ENCODE data around the gene YWHAB.
"Not testable (repeated sequence)": the region's sequence is repeated elsewhere in the genome, so short reads cannot be mapped to it uniquely, and the experiment has no call there.

The YWHAB gene

DNA sequence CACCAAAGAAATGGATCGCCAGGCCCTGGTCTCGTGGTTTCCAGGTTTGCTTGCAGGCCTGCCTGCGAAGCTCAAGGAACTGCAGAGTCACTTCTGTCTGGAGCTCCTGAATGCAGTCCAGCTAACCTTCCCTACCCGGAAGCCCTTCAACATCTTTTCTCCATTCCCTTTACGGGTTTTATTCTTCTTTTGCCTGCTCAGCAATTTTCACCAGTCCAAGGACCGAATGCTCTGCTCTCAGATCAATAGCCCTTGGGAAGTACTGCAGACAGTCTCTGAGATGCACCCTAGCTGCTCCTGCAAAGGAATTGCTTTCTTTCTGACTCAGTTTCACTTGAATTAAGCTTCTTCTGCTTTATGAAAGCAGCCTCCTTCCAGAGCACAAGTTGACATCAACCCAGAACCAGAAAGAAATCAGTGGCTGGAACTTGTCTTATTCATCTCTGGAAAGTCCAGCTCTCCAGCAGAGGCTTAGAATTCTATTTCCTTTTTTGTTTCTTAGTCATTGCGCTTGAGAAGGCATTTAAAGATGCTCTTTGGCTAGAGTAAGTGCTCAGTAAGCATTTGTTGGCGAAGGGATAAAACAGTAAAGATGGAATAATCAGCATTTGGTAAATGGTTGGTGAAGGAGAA is 18.7 kb upstream of the YWHAB start:
- TF ChIP-seq, protein P1, sequence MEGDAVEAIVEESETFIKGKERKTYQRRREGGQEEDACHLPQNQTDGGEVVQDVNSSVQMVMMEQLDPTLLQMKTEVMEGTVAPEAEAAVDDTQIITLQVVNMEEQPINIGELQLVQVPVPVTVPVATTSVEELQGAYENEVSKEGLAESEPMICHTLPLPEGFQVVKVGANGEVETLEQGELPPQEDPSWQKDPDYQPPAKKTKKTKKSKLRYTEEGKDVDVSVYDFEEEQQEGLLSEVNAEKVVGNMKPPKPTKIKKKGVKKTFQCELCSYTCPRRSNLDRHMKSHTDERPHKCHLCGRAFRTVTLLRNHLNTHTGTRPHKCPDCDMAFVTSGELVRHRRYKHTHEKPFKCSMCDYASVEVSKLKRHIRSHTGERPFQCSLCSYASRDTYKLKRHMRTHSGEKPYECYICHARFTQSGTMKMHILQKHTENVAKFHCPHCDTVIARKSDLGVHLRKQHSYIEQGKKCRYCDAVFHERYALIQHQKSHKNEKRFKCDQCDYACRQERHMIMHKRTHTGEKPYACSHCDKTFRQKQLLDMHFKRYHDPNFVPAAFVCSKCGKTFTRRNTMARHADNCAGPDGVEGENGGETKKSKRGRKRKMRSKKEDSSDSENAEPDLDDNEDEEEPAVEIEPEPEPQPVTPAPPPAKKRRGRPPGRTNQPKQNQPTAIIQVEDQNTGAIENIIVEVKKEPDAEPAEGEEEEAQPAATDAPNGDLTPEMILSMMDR (IDR thresholded peaks at IDR 0.05; ENCODE audit: control insufficient read depth, extremely low read depth, insufficient read depth) = no peak
- no peak overlapping the region for H3K4me3 ChIP-seq (ENCODE audit: low read depth, low read length)
- no peak for DNase-seq (ENCODE audit: low read depth)

DNA sequence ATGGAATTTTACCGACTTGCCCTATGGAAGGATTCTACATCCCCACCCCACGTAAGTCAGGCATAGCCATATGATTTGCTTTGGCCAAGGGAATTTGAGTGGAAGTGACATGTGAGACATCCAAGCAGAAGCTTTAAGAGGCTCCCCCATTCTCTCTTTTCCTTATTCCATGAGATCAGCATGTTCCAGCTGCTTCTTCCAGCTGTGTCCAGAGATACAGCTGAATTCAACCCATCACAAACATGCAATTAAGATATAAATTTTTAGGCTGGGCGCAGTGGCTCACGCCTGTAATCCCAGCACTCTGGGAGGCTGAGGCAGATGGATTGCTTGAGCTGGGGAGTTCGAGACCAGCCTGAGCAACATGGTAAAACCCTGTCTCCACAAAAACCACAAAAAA is 16.0 kb upstream of the YWHAB start:
- DNase-seq (ENCODE audit: low read depth) = no peak
- no peak overlapping the region for H3K4me3 ChIP-seq (ENCODE audit: low read depth, low read length)
- TF ChIP-seq, protein P1 (IDR thresholded peaks at IDR 0.05; ENCODE audit: control insufficient read depth, extremely low read depth, insufficient read depth) = no peak

DNA sequence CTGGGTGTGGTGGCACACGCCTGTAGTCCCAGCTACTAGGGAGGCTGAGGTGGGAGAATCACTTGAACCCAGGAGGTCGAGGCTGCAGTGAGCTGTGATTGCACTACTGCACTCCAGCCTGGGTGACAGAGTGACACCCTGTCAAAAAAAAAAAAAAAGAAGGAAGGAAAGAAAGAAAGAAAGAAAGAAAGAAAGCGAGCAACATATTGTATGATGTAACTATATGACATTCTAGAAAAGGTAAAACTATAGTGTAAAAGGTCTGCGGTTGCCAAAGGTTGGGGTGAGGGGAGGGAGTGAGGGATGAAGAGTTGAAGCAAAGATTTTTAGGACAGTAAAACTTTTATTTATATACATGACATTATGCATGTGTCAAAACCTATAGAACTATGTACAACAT is 3.1 kb upstream of the YWHAB start:
- DNase-seq (ENCODE audit: low read depth); H3K4me3 ChIP-seq (ENCODE audit: low read depth, low read length): not testable (repeated sequence)

DNA sequence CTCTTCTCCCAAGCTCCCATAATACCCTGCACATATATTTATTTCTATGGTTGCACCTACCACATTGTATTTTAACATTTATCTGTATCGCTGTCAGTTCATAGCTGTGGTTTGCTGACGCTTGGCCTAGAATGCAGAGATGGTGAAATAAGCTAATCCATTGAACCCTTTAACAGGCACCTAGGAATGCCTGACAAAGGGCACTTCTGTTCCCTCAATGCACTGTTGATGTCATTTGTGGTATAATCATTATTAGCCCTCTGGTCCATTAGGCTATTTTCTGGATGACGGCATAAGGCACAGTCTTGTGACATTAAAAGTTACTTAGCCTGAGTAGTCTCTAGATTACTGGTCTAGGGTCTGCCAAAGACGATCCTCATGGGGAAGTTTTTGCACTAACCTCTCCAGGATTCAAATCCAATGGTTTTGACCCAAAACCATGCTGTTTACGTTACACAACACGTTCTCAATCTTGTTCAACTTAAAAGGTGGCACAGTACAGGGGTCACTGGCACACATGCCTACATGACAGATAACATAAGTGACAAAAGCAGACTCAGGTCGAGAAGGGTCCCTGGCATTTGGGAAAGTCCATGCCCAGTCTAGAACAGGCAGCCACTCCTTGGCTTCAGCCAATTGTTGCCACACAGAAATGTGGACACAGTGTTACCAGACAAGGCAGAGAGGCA is 2.1 kb upstream of the YWHAB start:
- DNase-seq (ENCODE audit: low read depth) = no peak
- TF ChIP-seq, protein P1 (IDR thresholded peaks at IDR 0.05; ENCODE audit: control insufficient read depth, extremely low read depth, insufficient read depth) = no peak
- no peak overlapping the region for H3K4me3 ChIP-seq (ENCODE audit: low read depth, low read length)

DNA sequence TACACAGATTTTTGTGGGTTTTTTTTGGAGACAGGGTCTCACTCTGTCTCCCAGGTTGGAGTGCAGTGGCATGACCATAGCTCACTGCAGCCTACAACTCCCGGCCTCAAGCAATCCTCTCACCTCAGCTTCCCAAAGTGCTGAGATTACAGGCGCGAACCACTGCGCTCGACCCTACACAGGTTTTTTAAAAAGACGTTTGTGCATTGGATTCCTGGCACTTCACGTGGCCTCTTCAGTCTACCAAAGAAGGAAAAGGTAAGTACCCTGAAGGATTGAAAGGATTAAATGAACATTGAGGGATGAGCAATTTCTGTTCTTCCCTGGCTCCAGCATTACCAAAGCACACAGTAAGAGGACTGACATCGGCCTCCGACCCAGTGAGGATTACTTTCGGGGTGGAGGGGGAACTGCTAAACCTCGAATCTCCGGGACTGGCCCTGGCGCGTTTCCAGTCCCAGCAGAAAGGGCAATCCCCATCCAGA is 556 bp upstream of the YWHAB start:
- no peak for DNase-seq (ENCODE audit: low read depth)
- TF ChIP-seq, protein P1 (IDR thresholded peaks at IDR 0.05; ENCODE audit: control insufficient read depth, extremely low read depth, insufficient read depth) = no peak
- peak overlapping the region; percentile 86 for H3K4me3 ChIP-seq (ENCODE audit: low read depth, low read length)

DNA sequence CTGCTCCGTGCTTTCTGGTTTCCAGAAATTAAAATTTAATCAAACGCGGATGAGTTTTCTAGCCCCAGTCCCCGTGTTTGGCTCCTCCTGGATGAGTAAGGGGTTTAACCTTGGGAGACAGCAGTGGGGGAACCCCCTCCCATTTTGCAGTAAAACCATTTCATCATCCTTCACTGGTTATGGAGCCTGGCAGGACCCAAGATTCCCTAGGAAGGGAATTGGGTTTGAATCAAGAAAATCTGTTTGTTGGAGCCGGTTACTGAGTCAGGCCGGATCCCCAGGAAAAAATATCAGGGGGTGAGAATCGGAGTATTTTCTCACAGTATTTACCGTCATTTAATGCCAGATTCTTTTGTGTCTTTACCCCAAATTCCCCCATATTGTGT is 754 bp downstream of the YWHAB start:
- TF ChIP-seq, protein P1 (IDR thresholded peaks at IDR 0.05; ENCODE audit: control insufficient read depth, extremely low read depth, insufficient read depth) = no peak
- peak overlapping the region; percentile 86 for H3K4me3 ChIP-seq (ENCODE audit: low read depth, low read length)
- DNase-seq (ENCODE audit: low read depth) = no peak

DNA sequence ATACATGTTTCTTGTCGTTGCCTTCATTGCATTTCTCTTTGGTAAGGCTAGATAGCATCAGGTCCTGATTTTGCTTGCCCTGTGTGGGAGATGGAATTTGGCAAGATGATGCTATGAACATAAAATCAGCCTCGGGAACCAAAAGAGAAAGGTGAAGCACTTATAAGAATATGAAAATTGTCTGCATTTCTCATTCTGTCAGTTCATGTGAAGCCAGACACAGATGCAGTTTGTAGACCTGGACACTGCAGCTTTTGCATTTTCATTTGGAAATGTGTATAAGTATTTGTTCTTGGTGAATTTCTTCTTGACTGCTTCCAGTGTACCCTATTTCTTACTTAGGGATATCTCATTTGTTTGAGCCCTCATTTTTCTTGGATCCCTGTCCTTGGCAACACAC is 1.3 kb downstream of the YWHAB start:
- no peak for DNase-seq (ENCODE audit: low read depth)
- TF ChIP-seq, protein P1 (IDR thresholded peaks at IDR 0.05; ENCODE audit: control insufficient read depth, extremely low read depth, insufficient read depth) = no peak
- peak overlapping the region; percentile 86 for H3K4me3 ChIP-seq (ENCODE audit: low read depth, low read length)
